Epithelial cell of esophagus (primary cell): ENCODE data around the gene DERL3.

Experiments
- DNase-seq: peaks from one replicate; pipeline ENCODE4 v3.0.0; 2010; ENCODE audit warnings: low read depth
- H3K4me3 ChIP-seq: 2 replicates; pipeline ENCODE4 v1.5.1; 2011; ENCODE audit warnings: mild to moderate bottlenecking, low read length, control low read depth
- TF ChIP-seq, protein P1 (sequence below): IDR thresholded peaks from 2 replicates; pipeline ENCODE4 v1.5.1; 2011; ENCODE audit warnings: low read depth, mild to moderate bottlenecking, low read length, control low read depth, inconsistent platforms; ENCODE audit not compliant: insufficient read depth; ENCODE audit errors: missing control alignments

DERL3 gene

GRCh38 chr22:23837911-23838680 is 710 bp downstream of the DERL3 start:
- TF ChIP-seq, protein P1, sequence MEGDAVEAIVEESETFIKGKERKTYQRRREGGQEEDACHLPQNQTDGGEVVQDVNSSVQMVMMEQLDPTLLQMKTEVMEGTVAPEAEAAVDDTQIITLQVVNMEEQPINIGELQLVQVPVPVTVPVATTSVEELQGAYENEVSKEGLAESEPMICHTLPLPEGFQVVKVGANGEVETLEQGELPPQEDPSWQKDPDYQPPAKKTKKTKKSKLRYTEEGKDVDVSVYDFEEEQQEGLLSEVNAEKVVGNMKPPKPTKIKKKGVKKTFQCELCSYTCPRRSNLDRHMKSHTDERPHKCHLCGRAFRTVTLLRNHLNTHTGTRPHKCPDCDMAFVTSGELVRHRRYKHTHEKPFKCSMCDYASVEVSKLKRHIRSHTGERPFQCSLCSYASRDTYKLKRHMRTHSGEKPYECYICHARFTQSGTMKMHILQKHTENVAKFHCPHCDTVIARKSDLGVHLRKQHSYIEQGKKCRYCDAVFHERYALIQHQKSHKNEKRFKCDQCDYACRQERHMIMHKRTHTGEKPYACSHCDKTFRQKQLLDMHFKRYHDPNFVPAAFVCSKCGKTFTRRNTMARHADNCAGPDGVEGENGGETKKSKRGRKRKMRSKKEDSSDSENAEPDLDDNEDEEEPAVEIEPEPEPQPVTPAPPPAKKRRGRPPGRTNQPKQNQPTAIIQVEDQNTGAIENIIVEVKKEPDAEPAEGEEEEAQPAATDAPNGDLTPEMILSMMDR = no peak
- no peak for DNase-seq

DNA sequence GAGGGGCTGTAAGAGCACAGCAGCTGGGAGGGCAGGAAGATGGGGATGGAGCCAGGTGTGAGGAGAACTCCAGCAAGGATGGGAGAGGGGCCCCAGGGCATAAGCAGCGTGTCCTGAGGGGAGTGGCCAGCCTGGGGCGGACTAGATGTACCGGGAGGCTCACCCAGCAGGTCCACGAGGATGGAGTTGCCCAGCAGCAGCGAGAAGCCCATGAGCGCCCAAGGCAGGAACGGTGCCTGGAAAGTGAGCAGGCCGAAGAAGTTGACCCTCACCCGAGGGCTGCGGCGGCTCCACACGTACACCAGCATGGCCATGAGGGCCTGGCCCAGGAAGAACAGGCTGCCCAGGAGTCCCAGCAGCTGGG is 1.3 kb downstream of the DERL3 start:
- TF ChIP-seq, protein P1 = no peak
- no peak overlapping the region for H3K4me3 ChIP-seq
- DNase-seq = no peak

More at GRCh38 chr22:23837911-23838680, 710 bp downstream of the DERL3 start:
- peak overlapping the region; percentile 45 for H3K4me3 ChIP-seq

DNA sequence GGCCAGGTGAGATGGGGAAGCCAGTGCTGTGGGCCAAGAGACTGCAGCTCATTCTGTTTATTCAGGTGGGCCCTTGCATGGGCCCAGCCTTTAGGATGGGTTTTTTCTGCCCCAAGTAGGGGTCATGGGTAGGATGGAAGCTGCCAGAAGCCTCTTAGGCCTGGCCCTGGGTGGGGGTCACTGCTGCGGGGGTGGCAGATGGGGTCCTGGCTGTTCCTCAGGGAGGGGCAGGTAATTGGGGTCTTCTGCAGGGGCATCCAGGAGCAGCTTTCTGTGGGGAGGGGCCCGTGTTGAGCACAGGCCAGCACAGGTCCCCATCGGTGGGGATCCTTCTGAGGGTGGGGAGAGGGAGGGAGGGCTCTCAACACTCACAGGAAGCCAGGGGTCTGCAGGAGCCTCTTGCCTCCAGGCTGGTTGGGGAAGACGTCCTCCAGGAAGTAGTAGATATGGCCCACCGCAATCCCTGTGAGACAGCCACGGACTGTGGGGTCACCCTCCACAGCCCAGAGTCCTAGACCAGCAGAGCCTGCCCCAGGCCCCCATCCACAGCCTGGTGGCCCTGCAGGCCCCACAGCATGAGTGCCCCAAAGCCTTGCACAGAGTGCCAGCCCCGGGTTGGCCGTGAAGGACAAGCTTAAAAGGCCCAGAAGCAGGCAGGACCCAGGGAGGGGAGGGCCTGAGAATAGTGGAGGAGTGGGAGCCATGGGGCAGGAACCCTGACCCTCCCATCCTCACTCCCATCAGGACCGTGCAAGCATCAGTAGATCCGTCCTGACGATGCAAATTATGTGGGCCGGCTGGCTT is 1.9 kb downstream of the DERL3 start:
- no peak for DNase-seq
- H3K4me3 ChIP-seq = no peak overlapping the region
- TF ChIP-seq, protein P1 = no peak

- no peak overlapping the region for H3K4me3 ChIP-seq
These were observed 2.5 kb downstream of the DERL3 start for GRCh38 chr22:23836281-23836680.

GRCh38 chr22:23835484-23836144 is 3.2 kb downstream of the DERL3 start:
- TF ChIP-seq, protein P1 = no peak
- no peak for DNase-seq
- no peak overlapping the region for H3K4me3 ChIP-seq

More at GRCh38 chr22:23836281-23836680, 2.5 kb downstream of the DERL3 start:
- DNase-seq = no peak
- TF ChIP-seq, protein P1 = no peak

DNA sequence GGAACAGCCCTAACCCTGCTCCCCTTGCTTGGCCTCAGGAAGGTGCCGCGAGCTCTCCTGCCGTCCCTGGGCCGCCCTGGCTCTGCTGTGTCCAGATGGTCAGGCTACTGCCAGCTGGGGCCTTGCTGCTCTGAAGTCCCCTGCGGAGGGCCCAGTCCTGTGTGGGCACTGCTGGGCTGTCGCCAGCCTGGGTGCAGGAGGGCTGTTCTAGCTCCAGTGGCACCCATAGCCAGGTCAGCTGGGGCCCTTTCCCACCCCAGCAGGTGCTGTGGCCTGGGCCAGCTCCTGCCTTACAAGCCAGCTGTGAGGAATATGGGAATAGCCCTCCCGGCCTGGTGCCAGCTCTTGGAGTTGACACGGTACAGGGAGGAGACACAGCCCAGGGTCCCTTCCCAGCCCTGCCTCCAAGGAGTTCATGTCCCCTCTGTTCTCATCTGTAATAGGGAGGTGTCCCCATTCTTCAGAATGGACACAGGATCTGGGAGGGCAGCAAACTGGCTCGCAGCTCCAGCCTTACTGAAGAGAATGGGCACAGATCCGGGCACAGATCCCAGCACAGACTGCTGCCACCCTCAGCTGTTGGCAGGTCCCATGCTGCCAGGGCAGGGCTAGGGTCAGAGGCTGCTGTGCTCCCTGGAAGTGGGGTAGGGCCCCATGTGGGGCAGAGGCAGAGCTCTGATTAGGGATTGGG is 3.9 kb downstream of the DERL3 start:
- TF ChIP-seq, protein P1 = no peak
- DNase-seq = no peak
- no peak overlapping the region for H3K4me3 ChIP-seq
